HFFc6 (cell line): ENCODE results near the gene SLC27A5. TPM values are rescaled to one million over a fixed set of nuclear protein-coding genes. Genes with fewer than 3 reads are reported as not detected.

Experiments
- DNase-seq: peaks from one replicate; pipeline ENCODE4 v3.0.0-alpha.2; 2018
- H3K27ac Mint-ChIP-seq: 2 replicates; pipeline ENCODE4 v1.8.0; 2020; ENCODE audit warnings: mild to moderate bottlenecking, mixed read lengths
- H3K27me3 Mint-ChIP-seq: 2 replicates; pipeline ENCODE4 v1.8.0; 2021; ENCODE audit warnings: mild to moderate bottlenecking, moderate library complexity, mixed read lengths; ENCODE audit not compliant: insufficient read depth
- H3K36me3 Mint-ChIP-seq: 2 replicates; pipeline ENCODE4 v1.8.0; 2021; ENCODE audit warnings: low read depth, mixed read lengths
- H3K4me1 Mint-ChIP-seq: 2 replicates; pipeline ENCODE4 v1.8.0; 2020; ENCODE audit warnings: low read depth, mixed read lengths
- H3K4me3 Mint-ChIP-seq: 2 replicates; pipeline ENCODE4 v1.8.0; 2020; ENCODE audit warnings: mild to moderate bottlenecking, moderate library complexity, mixed read lengths
- H3K9me3 Mint-ChIP-seq: 2 replicates; pipeline ENCODE4 v1.8.0; 2020; ENCODE audit warnings: mild to moderate bottlenecking, mixed read lengths
- long read RNA-seq: library from polyadenylated mRNA; unstranded; transcript quantifications from one replicate; pipeline ENCODE4 v2.0.0, GENCODE V29; 2019
- total RNA-seq, 6 experiments: library from RNA; stranded (reverse); fragmentation: NEBNext Ultra II Directional; extraction: Animal tissue kit (Norgen Biotek cat#: 25700); gene quantifications; 2 replicates in 1 of 6; 3 replicates in 5 of 6; pipeline ENCODE4 v1.2.3, GENCODE V29; 2021
- TF ChIP-seq, protein P1 (sequence below): fragments of 200-600 bp; sonication (generic); IDR thresholded peaks from 2 replicates; pipeline ENCODE4 v1.5.0; 2021; ENCODE audit warnings: antibody characterized with exemption, mild to moderate bottlenecking

SLC27A5 gene, protein sequence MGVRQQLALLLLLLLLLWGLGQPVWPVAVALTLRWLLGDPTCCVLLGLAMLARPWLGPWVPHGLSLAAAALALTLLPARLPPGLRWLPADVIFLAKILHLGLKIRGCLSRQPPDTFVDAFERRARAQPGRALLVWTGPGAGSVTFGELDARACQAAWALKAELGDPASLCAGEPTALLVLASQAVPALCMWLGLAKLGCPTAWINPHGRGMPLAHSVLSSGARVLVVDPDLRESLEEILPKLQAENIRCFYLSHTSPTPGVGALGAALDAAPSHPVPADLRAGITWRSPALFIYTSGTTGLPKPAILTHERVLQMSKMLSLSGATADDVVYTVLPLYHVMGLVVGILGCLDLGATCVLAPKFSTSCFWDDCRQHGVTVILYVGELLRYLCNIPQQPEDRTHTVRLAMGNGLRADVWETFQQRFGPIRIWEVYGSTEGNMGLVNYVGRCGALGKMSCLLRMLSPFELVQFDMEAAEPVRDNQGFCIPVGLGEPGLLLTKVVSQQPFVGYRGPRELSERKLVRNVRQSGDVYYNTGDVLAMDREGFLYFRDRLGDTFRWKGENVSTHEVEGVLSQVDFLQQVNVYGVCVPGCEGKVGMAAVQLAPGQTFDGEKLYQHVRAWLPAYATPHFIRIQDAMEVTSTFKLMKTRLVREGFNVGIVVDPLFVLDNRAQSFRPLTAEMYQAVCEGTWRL
- total RNA-seq: 1 to 10 TPM; 2.0 to 5.7 (median 2.6) TPM
- long read RNA-seq, transcript SLC27A5-204 (3 exons, 643 nt): major isoform, 6 of 7 reads
- long read RNA-seq, partial matches to known transcripts: 0 of 7 reads
- long read RNA-seq, other reads (novel, unspliced or antisense): 1 of 7 reads

DNA sequence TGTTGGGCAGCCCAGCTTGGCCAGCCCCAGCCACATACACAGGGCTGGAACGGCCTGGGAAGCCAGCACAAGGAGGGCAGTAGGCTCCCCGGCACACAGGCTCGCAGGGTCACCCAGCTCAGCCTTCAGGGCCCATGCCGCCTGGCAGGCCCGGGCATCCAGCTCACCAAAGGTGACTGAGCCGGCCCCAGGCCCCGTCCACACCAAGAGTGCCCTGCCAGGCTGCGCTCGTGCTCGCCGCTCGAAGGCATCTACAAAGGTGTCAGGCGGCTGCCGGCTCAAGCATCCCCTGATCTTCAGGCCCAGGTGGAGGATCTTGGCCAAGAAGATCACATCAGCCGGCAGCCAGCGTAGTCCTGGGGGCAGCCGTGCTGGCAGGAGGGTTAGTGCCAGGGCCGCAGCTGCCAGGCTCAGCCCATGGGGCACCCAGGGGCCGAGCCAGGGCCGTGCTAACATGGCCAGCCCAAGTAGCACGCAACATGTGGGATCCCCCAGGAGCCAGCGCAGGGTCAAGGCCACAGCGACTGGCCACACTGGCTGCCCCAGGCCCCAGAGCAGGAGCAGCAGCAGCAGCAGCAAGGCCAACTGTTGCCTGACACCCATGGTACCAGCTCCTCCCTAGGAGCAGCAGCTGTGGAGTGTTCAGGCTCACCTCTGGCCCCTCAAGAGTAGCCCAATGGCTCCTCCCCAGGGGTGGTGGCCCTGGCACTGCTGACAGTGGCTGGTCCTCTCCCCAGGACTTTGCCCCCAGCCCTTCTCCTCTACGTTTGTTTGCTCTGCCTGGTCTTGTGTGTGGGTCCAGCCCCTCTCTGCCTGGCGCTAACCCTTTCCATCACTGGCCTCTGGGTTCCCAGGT is at the start of gene SLC27A5:
Gene SLC27A5 (minus strand): TSS at position 640 of the 856 bp plus-strand sequence. CDS start 37 bp downstream, at position 603.
- no peak within 1 kb of the TSS for H3K4me3 Mint-ChIP-seq

GRCh38 chr19:58560921-58561320 is 49.1 kb upstream of the SLC27A5 start:
- H3K4me1 Mint-ChIP-seq: peaks cover 29% of the 10 kb centered on the region
- DNase-seq: no peak
- H3K4me3 Mint-ChIP-seq: no peak overlapping the region
- H3K36me3 Mint-ChIP-seq: peaks cover 26% of the 10 kb centered on the region
- peak overlapping the region; percentile 100; the same call in 1 of the 2 replicates for H3K27ac Mint-ChIP-seq
- H3K9me3 Mint-ChIP-seq: peaks cover 4% of the 10 kb centered on the region; the same call in 1 of the 2 replicates
- peaks cover 11% of the 10 kb centered on the region for H3K27me3 Mint-ChIP-seq
- TF ChIP-seq, protein P1, sequence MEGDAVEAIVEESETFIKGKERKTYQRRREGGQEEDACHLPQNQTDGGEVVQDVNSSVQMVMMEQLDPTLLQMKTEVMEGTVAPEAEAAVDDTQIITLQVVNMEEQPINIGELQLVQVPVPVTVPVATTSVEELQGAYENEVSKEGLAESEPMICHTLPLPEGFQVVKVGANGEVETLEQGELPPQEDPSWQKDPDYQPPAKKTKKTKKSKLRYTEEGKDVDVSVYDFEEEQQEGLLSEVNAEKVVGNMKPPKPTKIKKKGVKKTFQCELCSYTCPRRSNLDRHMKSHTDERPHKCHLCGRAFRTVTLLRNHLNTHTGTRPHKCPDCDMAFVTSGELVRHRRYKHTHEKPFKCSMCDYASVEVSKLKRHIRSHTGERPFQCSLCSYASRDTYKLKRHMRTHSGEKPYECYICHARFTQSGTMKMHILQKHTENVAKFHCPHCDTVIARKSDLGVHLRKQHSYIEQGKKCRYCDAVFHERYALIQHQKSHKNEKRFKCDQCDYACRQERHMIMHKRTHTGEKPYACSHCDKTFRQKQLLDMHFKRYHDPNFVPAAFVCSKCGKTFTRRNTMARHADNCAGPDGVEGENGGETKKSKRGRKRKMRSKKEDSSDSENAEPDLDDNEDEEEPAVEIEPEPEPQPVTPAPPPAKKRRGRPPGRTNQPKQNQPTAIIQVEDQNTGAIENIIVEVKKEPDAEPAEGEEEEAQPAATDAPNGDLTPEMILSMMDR: no peak

More for the DNA sequence above, at the start of gene SLC27A5:
- Mint-ChIP-seq H3K27ac (no peak within 1 kb of the TSS), H3K4me1 (peaks cover 7% of the 10 kb centered on the region; the same call in 1 of the 2 replicates), H3K27me3 (peaks cover 9% of the 10 kb centered on the region), H3K9me3 (peaks cover 10% of the 10 kb centered on the region), H3K36me3 (peaks cover 16% of the 10 kb centered on the region)
- TF ChIP-seq, protein P1: no peak
- no peak for DNase-seq

DNA sequence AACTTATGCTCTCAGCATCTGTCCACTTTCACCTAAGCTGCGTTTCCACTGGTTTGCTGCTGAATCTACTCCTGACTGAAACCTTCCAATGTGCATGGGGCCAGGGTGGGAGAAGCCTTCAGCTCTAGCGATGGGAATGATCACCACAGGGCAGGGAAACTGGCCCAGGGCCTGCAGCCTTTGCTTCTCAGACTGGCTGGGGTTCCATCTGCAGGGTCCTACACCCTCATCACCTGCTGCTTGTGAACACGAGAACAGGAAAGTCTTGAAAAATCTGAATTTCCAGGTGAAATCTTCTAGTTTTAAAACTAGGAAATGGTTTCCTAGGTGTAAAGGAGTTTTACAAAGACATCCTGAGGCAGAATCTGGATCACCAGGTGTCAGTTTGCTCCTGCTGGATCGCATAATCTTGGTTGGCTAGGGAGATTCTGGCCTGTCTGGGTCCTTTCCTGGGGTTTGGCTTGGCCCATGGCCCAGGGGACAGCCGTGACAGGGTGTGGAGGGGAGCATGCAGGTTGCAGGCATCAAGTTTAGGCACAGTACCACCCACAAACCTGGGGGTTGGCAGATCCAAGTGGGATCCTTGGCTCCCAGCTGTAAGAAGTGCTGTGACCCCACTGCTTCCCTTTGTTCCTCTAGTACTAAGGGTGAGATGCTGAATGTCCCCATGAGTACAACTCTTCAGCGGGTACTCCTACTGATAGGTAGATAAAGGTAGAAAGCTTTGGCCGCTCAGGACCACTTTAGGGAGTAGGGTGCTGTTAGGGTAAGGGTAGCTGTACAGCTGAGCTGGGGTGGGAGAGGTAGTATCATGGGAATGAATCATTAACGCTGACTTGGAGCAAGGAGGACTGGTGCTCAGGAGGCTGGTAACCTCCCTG is 48.5 kb upstream of the SLC27A5 start:
- Mint-ChIP-seq H3K27ac (peak overlapping the region; percentile 100), H3K27me3 (peaks cover 11% of the 10 kb centered on the region), H3K36me3 (peaks cover 26% of the 10 kb centered on the region), H3K9me3 (peaks cover 4% of the 10 kb centered on the region; the same call in 1 of the 2 replicates), H3K4me1 (peaks cover 32% of the 10 kb centered on the region), H3K4me3 (peak overlapping the region; percentile 99)
- no peak for DNase-seq
- TF ChIP-seq, protein P1: no peak

DNA sequence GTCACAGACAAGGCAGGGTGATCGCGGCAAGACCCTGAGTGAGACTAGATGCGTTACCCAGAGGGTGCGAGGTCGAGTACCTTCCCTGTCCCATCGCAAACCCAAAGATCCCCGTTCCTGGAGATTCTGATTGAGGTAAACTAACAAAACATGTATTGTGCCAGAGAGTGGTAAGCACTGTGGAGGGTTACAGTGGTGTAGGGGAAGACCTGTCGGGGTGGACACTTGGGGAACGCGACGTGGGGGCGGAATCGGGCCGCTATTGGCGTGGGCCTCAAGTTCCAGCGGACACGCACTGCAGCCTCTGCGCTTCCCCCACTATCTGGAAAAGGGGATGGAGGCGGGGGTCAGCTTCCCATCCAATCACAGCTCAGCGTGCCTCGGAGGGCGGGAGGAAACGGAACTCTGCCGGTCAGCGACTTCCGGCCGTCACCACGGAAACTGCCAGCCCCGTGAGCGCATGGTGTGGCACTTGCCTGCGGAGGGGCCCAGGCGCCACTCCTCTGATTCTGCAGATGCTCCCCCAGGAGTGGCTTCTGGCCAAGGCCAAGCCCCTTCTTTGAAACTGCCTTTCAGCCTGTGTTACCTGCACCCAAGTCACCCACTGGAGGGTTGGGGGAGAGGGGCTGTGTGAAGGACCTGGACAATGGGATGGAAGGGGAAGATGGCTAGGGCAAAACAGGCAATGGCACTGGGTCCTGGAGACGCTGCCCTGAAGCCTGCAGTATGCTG is 47.6 kb upstream of the SLC27A5 start:
- Mint-ChIP-seq H3K4me3 (peak overlapping the region; percentile 99), H3K4me1 (peaks cover 39% of the 10 kb centered on the region), H3K27ac (peak overlapping the region; percentile 100), H3K9me3 (peaks cover 4% of the 10 kb centered on the region; the same call in 1 of the 2 replicates), H3K27me3 (peaks cover 19% of the 10 kb centered on the region), H3K36me3 (peaks cover 25% of the 10 kb centered on the region)
- DNase-seq: peak; percentile 82
- TF ChIP-seq, protein P1: no peak
